NCI-H1048 (cell line): ENCODE data around the gene TOX2.

Source experiments
- DNase-seq: peaks from one replicate; lab custom pipeline; 2025; lab: John Stamatoyannopoulos, UW

The TOX2 gene

GRCh38 chr20:43938932-43939761 is 24.5 kb downstream of the TOX2 start:
- DNase-seq, result no peak

GRCh38 chr20:43939762-43940121 is 25.1 kb downstream of the TOX2 start:
- DNase-seq, result no peak

GRCh38 chr20:43940518-43941225 is 26.0 kb downstream of the TOX2 start:
- DNase-seq, result no peak

- DNase-seq, result no peak
Observed at GRCh38 chr20:43941476-43942200, 27.0 kb downstream of the TOX2 start.

- no peak for DNase-seq
Observed at GRCh38 chr20:43942201-43942590, 27.5 kb downstream of the TOX2 start.

GRCh38 chr20:43942667-43943285 is 28.1 kb downstream of the TOX2 start:
- no peak for DNase-seq

- DNase-seq, result no peak
Observed at GRCh38 chr20:43943725-43944124, 29.1 kb downstream of the TOX2 start.

- no peak for DNase-seq
Observed at GRCh38 chr20:43944653-43945235, 30.1 kb downstream of the TOX2 start.

- no peak for DNase-seq
Observed at GRCh38 chr20:43945391-43946205, 30.9 kb downstream of the TOX2 start.

- no peak for DNase-seq
Observed at GRCh38 chr20:43946206-43946491, 31.5 kb downstream of the TOX2 start.

- DNase-seq, result no peak
Observed at GRCh38 chr20:43946659-43947315, 32.1 kb downstream of the TOX2 start.

- no peak for DNase-seq
Observed at GRCh38 chr20:43947316-43947710, 32.7 kb downstream of the TOX2 start.

- no peak for DNase-seq
Observed at GRCh38 chr20:43948455-43948854, 33.8 kb downstream of the TOX2 start.

GRCh38 chr20:43949248-43949647 is 34.6 kb downstream of the TOX2 start:
- no peak for DNase-seq

GRCh38 chr20:43949741-43950618 is 35.3 kb downstream of the TOX2 start:
- no peak for DNase-seq

- no peak for DNase-seq
Observed at GRCh38 chr20:43953919-43954592, 39.4 kb downstream of the TOX2 start.

- DNase-seq, result no peak
Observed at GRCh38 chr20:43954704-43955061, 40.0 kb downstream of the TOX2 start.

- DNase-seq, result no peak
Observed at GRCh38 chr20:43955062-43955749, 40.6 kb downstream of the TOX2 start.

- DNase-seq, result no peak
Observed at GRCh38 chr20:43955750-43956191, 41.1 kb downstream of the TOX2 start.
